ENCODE measurements around the gene ASB7.

ASB7 gene

GRCh38 chr15:100687582-100688141 lies 85.3 kb downstream of the ASB7 start:
- no peak for DNase-seq

GRCh38 chr15:100688549-100689120 lies 86.2 kb downstream of the ASB7 start:
- no peak for DNase-seq

- no peak for DNase-seq
Observed at GRCh38 chr15:100689131-100689899, 86.9 kb downstream of the ASB7 start.

- DNase-seq = no peak
Observed at GRCh38 chr15:100690032-100690794, 87.8 kb downstream of the ASB7 start.

GRCh38 chr15:100690795-100691158 lies 88.4 kb downstream of the ASB7 start:
- DNase-seq = no peak

GRCh38 chr15:100691321-100691720 lies 88.9 kb downstream of the ASB7 start:
- DNase-seq = no peak

- DNase-seq = no peak
Observed at GRCh38 chr15:100692246-100692645, 89.9 kb downstream of the ASB7 start.

GRCh38 chr15:100692671-100693070 lies 90.3 kb downstream of the ASB7 start:
- DNase-seq = no peak

- no peak for DNase-seq
Observed at GRCh38 chr15:100693451-100693850, 91.1 kb downstream of the ASB7 start.

- DNase-seq = no peak
Observed at GRCh38 chr15:100694381-100695021, 92.1 kb downstream of the ASB7 start.

GRCh38 chr15:100695048-100695447 lies 92.7 kb downstream of the ASB7 start:
- DNase-seq = no peak

- DNase-seq = no peak
Observed at GRCh38 chr15:100696452-100696851, 94.1 kb downstream of the ASB7 start.

Data from activated effector memory CD4-positive, alpha-beta T cell treated with Interleukin-2 at 50 U/mL for 16 hours (primary cell).